ENCODE data around the gene ZBTB42. TPM values are rescaled to one million over a fixed set of nuclear protein-coding genes. Genes with fewer than 3 reads are reported as not detected.

ZBTB42 gene
- polyA plus RNA-seq, 1 donor (not counting 4 experiments of a cell fraction or from before 2014, with no cell fraction given): 0.50 TPM

DNA sequence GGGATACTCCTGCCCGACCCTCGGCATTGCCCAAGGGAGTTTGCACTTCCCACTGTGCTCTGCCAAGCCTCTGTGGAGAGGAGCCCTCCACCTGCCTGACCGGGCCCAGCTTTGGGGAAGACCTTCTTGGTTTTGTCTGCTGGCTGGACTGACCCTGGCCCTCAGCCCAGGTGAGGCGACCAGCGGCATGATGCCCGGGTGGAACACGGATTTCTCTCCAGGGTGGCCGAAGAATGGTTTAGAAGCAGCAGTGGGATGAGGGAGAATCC, 15.6 kb downstream of the ZBTB42 start:
- H3K4me3 ChIP-seq (ENCODE audit: control insufficient read depth in 2 of 3, extremely low read depth in 1 of 3, insufficient read depth in 2 of 3, low read depth in 1 of 3, low read length in 3 of 3): peak overlapping the region; percentile 67 to 89 (median 82)
- peak overlapping the region; percentile 92 for H3K9ac ChIP-seq (ENCODE audit: control insufficient read depth, extremely low read depth, insufficient read depth, low read length)
- H3K4me1 ChIP-seq (ENCODE audit: control insufficient read depth, extremely low read depth, insufficient read depth, low read length): peaks cover 11% of the 10 kb centered on the region
- H2AFZ ChIP-seq (ENCODE audit: control insufficient read depth, low read length): peak overlapping the region; percentile 98
- H3K4me2 ChIP-seq (ENCODE audit: control insufficient read depth, extremely low read depth, insufficient read depth, low read depth, low read length): peak overlapping the region; percentile 74
- dilution Hi-C loops (cut with MboI; ENCODE audit: extremely low pct_ligation_motif_present, low sequenced_read_pairs): no loop called here
- no peaks in the 10 kb centered on the region for H4K20me1 ChIP-seq (ENCODE audit: control insufficient read depth, extremely low read depth, insufficient read depth, low read length)
- H3K9me1 ChIP-seq (ENCODE audit: control insufficient read depth, extremely low read depth, insufficient read depth, low read length): no peaks in the 10 kb centered on the region
- peak overlapping the region; percentile 75 for H3K27ac ChIP-seq (ENCODE audit: control insufficient read depth, insufficient read depth, low read length)
- no peak for TF ChIP-seq EZH2 (IDR thresholded peaks at IDR 0.05; ENCODE audit: low read length)
- TF ChIP-seq, protein P1, sequence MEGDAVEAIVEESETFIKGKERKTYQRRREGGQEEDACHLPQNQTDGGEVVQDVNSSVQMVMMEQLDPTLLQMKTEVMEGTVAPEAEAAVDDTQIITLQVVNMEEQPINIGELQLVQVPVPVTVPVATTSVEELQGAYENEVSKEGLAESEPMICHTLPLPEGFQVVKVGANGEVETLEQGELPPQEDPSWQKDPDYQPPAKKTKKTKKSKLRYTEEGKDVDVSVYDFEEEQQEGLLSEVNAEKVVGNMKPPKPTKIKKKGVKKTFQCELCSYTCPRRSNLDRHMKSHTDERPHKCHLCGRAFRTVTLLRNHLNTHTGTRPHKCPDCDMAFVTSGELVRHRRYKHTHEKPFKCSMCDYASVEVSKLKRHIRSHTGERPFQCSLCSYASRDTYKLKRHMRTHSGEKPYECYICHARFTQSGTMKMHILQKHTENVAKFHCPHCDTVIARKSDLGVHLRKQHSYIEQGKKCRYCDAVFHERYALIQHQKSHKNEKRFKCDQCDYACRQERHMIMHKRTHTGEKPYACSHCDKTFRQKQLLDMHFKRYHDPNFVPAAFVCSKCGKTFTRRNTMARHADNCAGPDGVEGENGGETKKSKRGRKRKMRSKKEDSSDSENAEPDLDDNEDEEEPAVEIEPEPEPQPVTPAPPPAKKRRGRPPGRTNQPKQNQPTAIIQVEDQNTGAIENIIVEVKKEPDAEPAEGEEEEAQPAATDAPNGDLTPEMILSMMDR (optimal IDR thresholded peaks at IDR 0.05 in 1 of 3, IDR thresholded peaks at IDR 0.05 in 1 of 3, conservative IDR thresholded peaks at IDR 0.05 in 1 of 3; ENCODE audit: extremely low read depth in 1 of 3, insufficient read depth in 2 of 3, low read length in 3 of 3): no peak
- H3K27me3 ChIP-seq (ENCODE audit: control insufficient read depth, extremely low read depth, insufficient read depth, low read length): no peaks in the 10 kb centered on the region
- no peaks in the 10 kb centered on the region for H3K9me3 ChIP-seq (ENCODE audit: control insufficient read depth, low read depth, low read length)
- H3K79me2 ChIP-seq (ENCODE audit: control insufficient read depth, insufficient read depth, low read length): peaks cover 3% of the 10 kb centered on the region
- no peak for DNase-seq (ENCODE audit: low read depth, low spot score)
- no peaks in the 10 kb centered on the region for H3K36me3 ChIP-seq (ENCODE audit: control insufficient read depth in 2 of 2, extremely low read depth in 1 of 2, insufficient read depth in 2 of 2, low read length in 2 of 2)
- no peak for FAIRE-seq

DNA sequence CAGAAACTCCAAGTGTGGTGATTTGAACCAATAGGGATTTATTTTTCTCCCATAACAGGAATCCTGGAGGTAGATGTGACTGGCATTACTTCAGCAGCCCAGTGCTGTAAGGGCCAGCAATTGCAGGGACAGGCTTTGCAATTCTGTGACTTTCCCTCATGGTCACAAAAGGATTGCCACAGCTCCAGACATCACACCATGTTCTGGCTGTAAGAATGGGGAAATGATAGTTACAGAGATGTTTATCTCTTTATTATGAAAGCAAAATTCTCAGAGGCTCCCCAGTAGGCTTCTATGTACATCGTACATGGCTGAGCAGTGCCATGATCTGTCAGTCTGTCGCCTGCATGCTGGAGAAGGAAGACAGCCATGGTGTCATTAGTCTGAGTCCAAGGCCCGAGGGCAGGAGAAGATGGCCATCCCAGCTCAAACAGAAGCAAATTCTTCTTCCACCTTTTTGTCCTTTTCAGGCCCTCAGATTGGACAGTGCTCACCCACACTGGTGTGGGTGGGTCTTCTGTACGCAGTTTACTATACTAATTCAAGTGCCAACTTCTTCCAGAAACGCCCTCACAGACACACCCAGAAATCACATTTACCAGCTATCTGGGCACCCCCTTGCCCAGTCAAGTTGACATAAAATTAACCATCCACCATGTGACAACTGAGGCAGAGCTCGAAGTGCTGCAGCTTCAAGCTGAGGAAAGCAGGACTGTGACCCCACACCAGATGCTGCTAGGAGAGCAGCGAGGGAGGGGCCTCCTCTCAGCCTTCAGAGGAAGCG, 17.2 kb downstream of the ZBTB42 start:
- Histone ChIP-seq H3K9me1 (ENCODE audit: control insufficient read depth, extremely low read depth, insufficient read depth, low read length) (no peaks in the 10 kb centered on the region), H3K4me1 (ENCODE audit: control insufficient read depth, extremely low read depth, insufficient read depth, low read length) (peaks cover 11% of the 10 kb centered on the region), H3K4me2 (ENCODE audit: control insufficient read depth, extremely low read depth, insufficient read depth, low read depth, low read length) (no peak overlapping the region), H3K4me3 (ENCODE audit: control insufficient read depth in 2 of 3, extremely low read depth in 1 of 3, insufficient read depth in 2 of 3, low read depth in 1 of 3, low read length in 3 of 3) (no peak overlapping the region), H4K20me1 (ENCODE audit: control insufficient read depth, extremely low read depth, insufficient read depth, low read length) (no peaks in the 10 kb centered on the region), H3K9me3 (ENCODE audit: control insufficient read depth, low read depth, low read length) (no peaks in the 10 kb centered on the region), H3K79me2 (ENCODE audit: control insufficient read depth, insufficient read depth, low read length) (peaks cover 3% of the 10 kb centered on the region), H3K27me3 (ENCODE audit: control insufficient read depth, extremely low read depth, insufficient read depth, low read length) (no peaks in the 10 kb centered on the region), H3K36me3 (ENCODE audit: control insufficient read depth in 2 of 2, extremely low read depth in 1 of 2, insufficient read depth in 2 of 2, low read length in 2 of 2) (no peaks in the 10 kb centered on the region), H3K9ac (ENCODE audit: control insufficient read depth, extremely low read depth, insufficient read depth, low read length) (no peak overlapping the region), H3K27ac (ENCODE audit: control insufficient read depth, insufficient read depth, low read length) (no peak overlapping the region), H2AFZ (ENCODE audit: control insufficient read depth, low read length) (no peak overlapping the region)
- dilution Hi-C loops (cut with MboI; ENCODE audit: extremely low pct_ligation_motif_present, low sequenced_read_pairs): no loop called here
- FAIRE-seq (no peak), DNase-seq (ENCODE audit: low read depth, low spot score) (no peak)
- TF ChIP-seq EZH2 (IDR thresholded peaks at IDR 0.05; ENCODE audit: low read length): no peak
- TF ChIP-seq, protein P1 (optimal IDR thresholded peaks at IDR 0.05 in 1 of 3, IDR thresholded peaks at IDR 0.05 in 1 of 3, conservative IDR thresholded peaks at IDR 0.05 in 1 of 3; ENCODE audit: extremely low read depth in 1 of 3, insufficient read depth in 2 of 3, low read length in 3 of 3): no peak
